CD14-positive monocyte (primary cell): ENCODE results near the gene IL10RB. TPM values are rescaled to one million over a fixed set of nuclear protein-coding genes. Genes with fewer than 3 reads are reported as not detected.

ENCODE experiments used
- DNase-seq, 3 donors: peaks; one replicate each; pipeline ENCODE4 v3.0.0-alpha.2; 2011 to 2022
- H2AFZ ChIP-seq: 2 replicates; pipeline ENCODE4 v1.6.0; 2012; ENCODE audit warnings: mild to moderate bottlenecking, low read depth, low read length, inconsistent platforms; ENCODE audit not compliant: insufficient read depth, poor library complexity, severe bottlenecking
- H3K27ac ChIP-seq, 2 donors: 1 replicate in 1 of 2; 2 replicates in 1 of 2; pipeline ENCODE4 v1.5.1; 2012 to 2013; ENCODE audit warnings: low read length in 2 of 2, control low read depth in 1 of 2, inconsistent platforms in 1 of 2, low read depth in 1 of 2, mild to moderate bottlenecking in 1 of 2
- H3K27me3 ChIP-seq, 2 donors: one replicate each; pipeline versions ENCODE4 v1.6.0 to v1.6.1; 2011 to 2013; ENCODE audit warnings: low read length in 2 of 2; ENCODE audit not compliant: control insufficient read depth in 2 of 2, insufficient read depth in 2 of 2
- H3K36me3 ChIP-seq, 2 donors: replicated peaks in 1 of 2; 1 replicate in 1 of 2; 2 replicates in 1 of 2; pipeline versions ENCODE4 v1.5.1 to v1.6.1; 2012 to 2013; ENCODE audit warnings: low read length in 2 of 2, control low read depth in 1 of 2, inconsistent platforms in 1 of 2, mild to moderate bottlenecking in 1 of 2; ENCODE audit not compliant: insufficient read depth in 2 of 2, control insufficient read depth in 1 of 2
- H3K4me1 ChIP-seq, 2 donors: 1 replicate in 1 of 2; 2 replicates in 1 of 2; pipeline versions ENCODE4 v1.5.1 to v1.6.1; 2012 to 2013; ENCODE audit warnings: low read length in 2 of 2, control low read depth in 1 of 2, inconsistent platforms in 1 of 2, mild to moderate bottlenecking in 1 of 2, moderate library complexity in 1 of 2; ENCODE audit not compliant: insufficient read depth in 2 of 2, control insufficient read depth in 1 of 2
- H3K4me2 ChIP-seq: replicated peaks from 2 replicates; pipeline ENCODE3; 2012; ENCODE audit warnings: low read length, moderate library complexity, mild to moderate bottlenecking; ENCODE audit not compliant: poor library complexity, severe bottlenecking; ENCODE audit errors: extremely low read depth
- H3K4me3 ChIP-seq, 3 experiments: fragments of 200-600 bp in 1 of 3; sonication (generic) in 1 of 3; replicated peaks in 1 of 3; 1 replicate in 2 of 3; 2 replicates in 1 of 3; pipeline ENCODE4 v1.5.1; 2011 to 2013; ENCODE audit warnings: low read length in 3 of 3, mild to moderate bottlenecking in 3 of 3, control low read depth in 2 of 3, low read depth in 2 of 3, inconsistent platforms in 1 of 3, moderate library complexity in 1 of 3
- H3K79me2 ChIP-seq: 2 replicates; pipeline ENCODE4 v1.6.0; 2012; ENCODE audit warnings: mild to moderate bottlenecking, control low read depth, inconsistent platforms, low read length, moderate library complexity; ENCODE audit not compliant: insufficient read depth
- H3K9ac ChIP-seq: 2 replicates; pipeline ENCODE4 v1.6.0; 2017; ENCODE audit warnings: low read length, mild to moderate bottlenecking; ENCODE audit not compliant: insufficient read depth, poor library complexity, severe bottlenecking
- H3K9me3 ChIP-seq, 2 donors: replicated peaks in 1 of 2; 1 replicate in 1 of 2; 2 replicates in 1 of 2; pipeline versions ENCODE4 v1.5.1 to v1.6.1; 2012 to 2013; ENCODE audit warnings: low read length in 2 of 2, control low read depth in 1 of 2; ENCODE audit not compliant: control insufficient read depth in 1 of 2, insufficient read depth in 1 of 2
- H4K20me1 ChIP-seq: 2 replicates; pipeline ENCODE4 v1.6.0; 2012; ENCODE audit warnings: mild to moderate bottlenecking, low read length, control low read depth, moderate library complexity; ENCODE audit not compliant: insufficient read depth
- H3K27ac Mint-ChIP-seq, 7 donors: one replicate each; pipeline ENCODE4 v1.8.0; 2020; ENCODE audit warnings: mild to moderate bottlenecking in 7 of 7, mixed read lengths in 7 of 7, moderate library complexity in 6 of 7, inconsistent platforms in 2 of 7
- H3K27me3 Mint-ChIP-seq, 3 donors: one replicate each; pipeline ENCODE4 v1.8.0; 2021 to 2022; ENCODE audit warnings: low read depth in 3 of 3, mild to moderate bottlenecking in 3 of 3, mixed read lengths in 3 of 3, moderate library complexity in 3 of 3, inconsistent platforms in 1 of 3
- H3K36me3 Mint-ChIP-seq, 2 donors: one replicate each; pipeline ENCODE4 v1.8.0; 2020; ENCODE audit warnings: mixed read lengths in 2 of 2, inconsistent platforms in 1 of 2, mild to moderate bottlenecking in 1 of 2
- H3K4me1 Mint-ChIP-seq: one replicate; pipeline ENCODE4 v1.8.0; 2020; ENCODE audit warnings: mild to moderate bottlenecking, mixed read lengths
- H3K4me3 Mint-ChIP-seq, 2 donors: one replicate each; pipeline ENCODE4 v1.8.0; 2020; ENCODE audit warnings: mild to moderate bottlenecking in 2 of 2, mixed read lengths in 2 of 2, moderate library complexity in 1 of 2
- H3K9me3 Mint-ChIP-seq, 7 donors: one replicate each; pipeline ENCODE4 v1.8.0; 2020 to 2022; ENCODE audit warnings: mixed read lengths in 7 of 7, mild to moderate bottlenecking in 6 of 7, moderate library complexity in 6 of 7, inconsistent platforms in 2 of 7
- WGBS: methylation state at CpG from one replicate; pipeline ENCODE4 v1.1.5; 2013; ENCODE audit warnings: missing lambda C conversion rate; ENCODE audit not compliant: insufficient coverage; 5-methylcytosine and 5-hydroxymethylcytosine counted together
- intact Hi-C, 2 donors: fragments of 100-400 bp; cut with micrococcal nuclease; formaldehyde crosslinking; loops; one replicate each; pipeline versions ENCODE4 v1.15.0 to v1.15.1; 2023
- polyA plus RNA-seq, 3 donors: library from polyadenylated mRNA; depleted of rRNA in 1 of 3; unstranded in 2 of 3; stranded (reverse) in 1 of 3; fragments of 300-500 nt in 2 of 3; fragments of >200 nt in 1 of 3; fragmentation: Illumina TruSeq in 2 of 3; gene quantifications; 1 replicate in 2 of 3; 2 replicates in 1 of 3; pipeline ENCODE4 v1.2.3, GENCODE V29; 2012 to 2021
- TF ChIP-seq, protein P1 (sequence below): fragments of 200-600 bp; IDR thresholded peaks from one replicate; pipeline ENCODE4 v1.8.0; 2022; ENCODE audit warnings: antibody characterized with exemption, mild to moderate bottlenecking

IL10RB gene
- polyA plus RNA-seq, 3 donors, result 79.0 to 225 (median 212) TPM

DNA sequence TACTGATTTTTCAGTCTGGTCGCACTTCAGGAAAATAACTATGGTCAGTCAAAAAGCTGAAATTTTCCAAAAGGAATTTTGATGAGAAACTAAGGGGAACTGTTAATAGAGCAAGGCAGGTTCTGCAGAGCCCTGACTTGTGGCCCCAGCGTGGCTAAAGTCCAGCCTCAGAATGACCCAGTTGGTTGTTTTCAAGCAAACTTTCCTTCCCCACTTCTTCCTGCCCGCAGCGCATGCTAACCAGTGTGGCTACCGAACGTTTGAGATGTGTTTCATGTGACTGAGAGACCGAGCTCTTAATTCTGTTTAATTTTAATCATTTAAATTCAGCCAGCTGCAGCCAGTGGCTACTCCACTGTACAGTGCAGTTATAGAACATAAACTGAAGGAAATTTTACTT lies 6.2 kb upstream of the IL10RB start:
- Histone ChIP-seq H3K4me2 (peak overlapping the region; percentile 22), H3K4me3 (no peak overlapping the region), H3K4me1 (peaks cover 51 to 56% of the 10 kb centered on the region in 2 donors), H3K27ac (peak overlapping the region; percentile 48 to 70), H4K20me1 (peaks cover 33% of the 10 kb centered on the region), H2AFZ (no peak overlapping the region), H3K9me3 (peaks cover 0 to 7% of the 10 kb centered on the region in 2 donors), H3K36me3 (peaks cover 47 to 67% of the 10 kb centered on the region in 2 donors), H3K9ac (no peak overlapping the region), H3K27me3 (no peaks in the 10 kb centered on the region), H3K79me2 (peaks cover 67% of the 10 kb centered on the region)
- peak overlapping the region; percentile 3 to 90 (median 66) for H3K27ac Mint-ChIP-seq
- peaks cover 57% of the 10 kb centered on the region for H3K4me1 Mint-ChIP-seq
- H3K4me3 Mint-ChIP-seq, result peak overlapping the region in 1 of 2 donors; percentile 35
- peaks cover 0 to 1% (median 0%) of the 10 kb centered on the region in 3 donors for H3K27me3 Mint-ChIP-seq
- peaks cover 0 to 12% (median 4%) of the 10 kb centered on the region in 7 donors for H3K9me3 Mint-ChIP-seq
- WGBS, result 43% methylated on average over 2 of the region's 7 CpGs
- intact Hi-C loops, result no loop called here
- DNase-seq, result no peak
- H3K36me3 Mint-ChIP-seq, result peaks cover 66 to 77% of the 10 kb centered on the region in 2 donors
- TF ChIP-seq, protein P1, sequence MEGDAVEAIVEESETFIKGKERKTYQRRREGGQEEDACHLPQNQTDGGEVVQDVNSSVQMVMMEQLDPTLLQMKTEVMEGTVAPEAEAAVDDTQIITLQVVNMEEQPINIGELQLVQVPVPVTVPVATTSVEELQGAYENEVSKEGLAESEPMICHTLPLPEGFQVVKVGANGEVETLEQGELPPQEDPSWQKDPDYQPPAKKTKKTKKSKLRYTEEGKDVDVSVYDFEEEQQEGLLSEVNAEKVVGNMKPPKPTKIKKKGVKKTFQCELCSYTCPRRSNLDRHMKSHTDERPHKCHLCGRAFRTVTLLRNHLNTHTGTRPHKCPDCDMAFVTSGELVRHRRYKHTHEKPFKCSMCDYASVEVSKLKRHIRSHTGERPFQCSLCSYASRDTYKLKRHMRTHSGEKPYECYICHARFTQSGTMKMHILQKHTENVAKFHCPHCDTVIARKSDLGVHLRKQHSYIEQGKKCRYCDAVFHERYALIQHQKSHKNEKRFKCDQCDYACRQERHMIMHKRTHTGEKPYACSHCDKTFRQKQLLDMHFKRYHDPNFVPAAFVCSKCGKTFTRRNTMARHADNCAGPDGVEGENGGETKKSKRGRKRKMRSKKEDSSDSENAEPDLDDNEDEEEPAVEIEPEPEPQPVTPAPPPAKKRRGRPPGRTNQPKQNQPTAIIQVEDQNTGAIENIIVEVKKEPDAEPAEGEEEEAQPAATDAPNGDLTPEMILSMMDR, result no peak

- Histone ChIP-seq H3K9me3 (peaks cover 0 to 7% of the 10 kb centered on the region in 2 donors), H3K36me3 (peaks cover 31 to 52% of the 10 kb centered on the region in 2 donors), H3K27ac (peak overlapping the region; percentile 67 to 80), H4K20me1 (peaks cover 20% of the 10 kb centered on the region), H3K9ac (no peak overlapping the region), H3K79me2 (peaks cover 61% of the 10 kb centered on the region), H3K4me3 (no peak overlapping the region), H3K27me3 (no peaks in the 10 kb centered on the region), H2AFZ (no peak overlapping the region), H3K4me2 (no peak overlapping the region), H3K4me1 (peaks cover 57 to 69% of the 10 kb centered on the region in 2 donors)
- 0% methylated on average over 1 of the region's 3 CpGs for WGBS
- H3K4me1 Mint-ChIP-seq, result peaks cover 64% of the 10 kb centered on the region
- intact Hi-C loops, result no loop called here
- peak overlapping the region in 1 of 2 donors; percentile 20 for H3K4me3 Mint-ChIP-seq
- TF ChIP-seq, protein P1, result no peak
- peaks cover 52 to 62% of the 10 kb centered on the region in 2 donors for H3K36me3 Mint-ChIP-seq
- H3K27me3 Mint-ChIP-seq, result peaks cover 0 to 1% (median 0%) of the 10 kb centered on the region in 3 donors
- peak overlapping the region; percentile 83 to 99 (median 93) for H3K27ac Mint-ChIP-seq
- H3K9me3 Mint-ChIP-seq, result peaks cover 0 to 9% (median 4%) of the 10 kb centered on the region in 7 donors
- DNase-seq, result peak; percentile 50 to 55 (median 53)
Measured at GRCh38 chr21:33261635-33262034, 4.5 kb upstream of the IL10RB start.
